Mammary epithelial cell (primary cell): ENCODE measurements around the gene ZFHX3.

Experiments
- EZH2 ChIP-seq: IDR thresholded peaks from 2 replicates; pipeline ENCODE4 v1.6.1; 2012; ENCODE audit warnings: low read length, inconsistent platforms, borderline replicate concordance
- TF ChIP-seq, protein P1 (sequence below), 2 donors: IDR thresholded peaks in 1 of 2; conservative IDR thresholded peaks in 1 of 2; 2 replicates each; pipeline ENCODE4 v1.5.1; 2011 to 2012; ENCODE audit warnings: inconsistent platforms in 2 of 2, low read length in 2 of 2, mild to moderate bottlenecking in 2 of 2, control low read depth in 1 of 2, low read depth in 1 of 2; ENCODE audit not compliant: insufficient read depth in 1 of 2; ENCODE audit errors: extremely low read depth in 1 of 2

DNA sequence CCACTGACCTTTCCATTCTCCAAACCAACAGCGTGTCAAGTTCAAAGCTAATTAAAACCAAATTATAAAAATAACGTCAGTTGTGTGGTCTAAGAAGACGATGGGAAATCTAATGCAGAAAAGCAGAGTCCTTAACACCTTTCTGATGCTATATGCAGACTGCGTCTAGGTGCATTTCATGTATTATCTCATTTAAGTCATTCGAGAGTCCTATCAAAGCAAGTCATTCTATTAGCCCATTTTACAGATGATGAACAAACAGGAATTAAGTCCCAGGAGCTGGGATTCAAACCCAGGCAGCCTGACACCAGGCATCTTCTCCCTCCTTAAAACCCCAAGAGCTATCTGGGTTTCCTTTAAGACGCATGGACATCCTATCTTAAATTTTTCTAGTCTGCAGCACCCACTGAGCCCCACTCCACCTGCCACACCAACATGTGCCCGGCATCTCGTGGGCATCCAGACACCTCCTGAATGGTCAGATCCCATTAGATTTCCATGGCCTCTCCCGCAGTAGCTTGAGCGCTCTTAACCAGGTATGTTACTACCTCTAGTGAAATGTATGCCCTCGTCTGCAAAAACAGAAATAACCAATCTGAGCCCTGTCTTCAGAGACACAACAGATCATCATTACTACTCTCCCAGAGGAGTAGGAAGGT lies 115.1 kb downstream of the ZFHX3 start:
- TF ChIP-seq, protein P1, sequence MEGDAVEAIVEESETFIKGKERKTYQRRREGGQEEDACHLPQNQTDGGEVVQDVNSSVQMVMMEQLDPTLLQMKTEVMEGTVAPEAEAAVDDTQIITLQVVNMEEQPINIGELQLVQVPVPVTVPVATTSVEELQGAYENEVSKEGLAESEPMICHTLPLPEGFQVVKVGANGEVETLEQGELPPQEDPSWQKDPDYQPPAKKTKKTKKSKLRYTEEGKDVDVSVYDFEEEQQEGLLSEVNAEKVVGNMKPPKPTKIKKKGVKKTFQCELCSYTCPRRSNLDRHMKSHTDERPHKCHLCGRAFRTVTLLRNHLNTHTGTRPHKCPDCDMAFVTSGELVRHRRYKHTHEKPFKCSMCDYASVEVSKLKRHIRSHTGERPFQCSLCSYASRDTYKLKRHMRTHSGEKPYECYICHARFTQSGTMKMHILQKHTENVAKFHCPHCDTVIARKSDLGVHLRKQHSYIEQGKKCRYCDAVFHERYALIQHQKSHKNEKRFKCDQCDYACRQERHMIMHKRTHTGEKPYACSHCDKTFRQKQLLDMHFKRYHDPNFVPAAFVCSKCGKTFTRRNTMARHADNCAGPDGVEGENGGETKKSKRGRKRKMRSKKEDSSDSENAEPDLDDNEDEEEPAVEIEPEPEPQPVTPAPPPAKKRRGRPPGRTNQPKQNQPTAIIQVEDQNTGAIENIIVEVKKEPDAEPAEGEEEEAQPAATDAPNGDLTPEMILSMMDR (conservative IDR thresholded peaks at IDR 0.05 in 1 of 2, IDR thresholded peaks at IDR 0.05 in 1 of 2; ENCODE audit: extremely low read depth in 1 of 2, insufficient read depth in 1 of 2, low read depth in 1 of 2, low read length in 2 of 2), result no peak
- no peak for TF ChIP-seq EZH2
